Hepatocyte (in vitro differentiated cells): Measurements from ENCODE around the gene ZNF207. TPM values are rescaled to one million over a fixed set of nuclear protein-coding genes. Genes with fewer than 3 reads are reported as not detected.
"Not testable (repeated sequence)": the region's sequence is repeated elsewhere in the genome, so short reads cannot be mapped to it uniquely, and the experiment has no call there.

Experiments used
- DNase-seq: peaks from one replicate; pipeline ENCODE4 v3.0.0-alpha.2; 2016; ENCODE audit warnings: low spot score
- H2AFZ ChIP-seq: fragments of 200-600 bp; sonication (generic); 2 replicates; pipeline ENCODE4 v1.6.0; 2016; ENCODE audit warnings: antibody characterized with exemption, mild to moderate bottlenecking
- H3K27ac ChIP-seq: fragments of 200-600 bp; sonication (generic); 2 replicates; pipeline ENCODE4 v1.5.1; 2016; ENCODE audit warnings: mild to moderate bottlenecking
- H3K27me3 ChIP-seq: fragments of 200-600 bp; sonication (generic); 2 replicates; pipeline ENCODE4 v1.6.1; 2016
- H3K36me3 ChIP-seq: fragments of 200-600 bp; sonication (generic); replicated peaks from 2 replicates; pipeline ENCODE4 v1.5.1; 2016; ENCODE audit warnings: low read depth; ENCODE audit not compliant: insufficient read depth
- H3K4me1 ChIP-seq: fragments of 200-600 bp; sonication (generic); 2 replicates; pipeline ENCODE4 v1.5.1; 2016; ENCODE audit warnings: mild to moderate bottlenecking, moderate library complexity; ENCODE audit not compliant: insufficient read depth
- H3K4me2 ChIP-seq: fragments of 200-600 bp; sonication (generic); 2 replicates; pipeline ENCODE4 v1.6.0; 2016
- H3K4me3 ChIP-seq: fragments of 200-600 bp; sonication (generic); 2 replicates; pipeline ENCODE4 v1.5.1; 2016; ENCODE audit warnings: mild to moderate bottlenecking
- H3K79me2 ChIP-seq: fragments of 200-600 bp; sonication (generic); 2 replicates; pipeline ENCODE4 v1.6.0; 2017; ENCODE audit warnings: mild to moderate bottlenecking
- H3K9me2 ChIP-seq: fragments of 200-600 bp; sonication (generic); replicated peaks from 2 replicates; pipeline ENCODE4 v1.6.0; 2017; ENCODE audit warnings: mild to moderate bottlenecking; ENCODE audit not compliant: insufficient read depth
- H3K9me3 ChIP-seq: fragments of 200-600 bp; sonication (generic); 2 replicates; pipeline ENCODE4 v1.5.1; 2016; ENCODE audit warnings: low read depth, mild to moderate bottlenecking
- H4K20me1 ChIP-seq: fragments of 200-600 bp; sonication (generic); 2 replicates; pipeline ENCODE4 v1.6.0; 2016; ENCODE audit warnings: mild to moderate bottlenecking; ENCODE audit not compliant: insufficient read depth, poor library complexity, severe bottlenecking
- EZH2 ChIP-seq: fragments of 200-600 bp; sonication (generic); IDR thresholded peaks from 2 replicates; pipeline ENCODE4 v1.6.1; 2016; ENCODE audit warnings: antibody characterized with exemption, mild to moderate bottlenecking, borderline replicate concordance
- EZH2phosphoT487 ChIP-seq: fragments of 200-600 bp; sonication (generic); IDR thresholded peaks from one replicate; pipeline ENCODE4 v1.6.1; 2018; ENCODE audit warnings: antibody characterized with exemption, mild to moderate bottlenecking, low read depth, moderate library complexity; ENCODE audit not compliant: unreplicated experiment, severe bottlenecking
- WGBS: methylation state at CpG from one replicate; pipeline ENCODE4 v1.1.6; 2016; ENCODE audit warnings: low lambda C conversion rate; ENCODE audit errors: missing lambda C conversion rate; 5-methylcytosine and 5-hydroxymethylcytosine counted together
- polyA plus RNA-seq: library from polyadenylated mRNA; unstranded; fragments of >200 nt; fragmentation: Nextera tagmentation; extraction: Ambion mirVana; gene quantifications from 2 replicates; pipeline ENCODE4 v1.2.1, GENCODE V29; 2016
- total RNA-seq: library from RNA; depleted of rRNA; stranded (reverse); fragments of >200 nt; gene quantifications from 2 replicates; pipeline ENCODE4 v1.2.3, GENCODE V29; 2014
- TF ChIP-seq, protein P1 (sequence below): fragments of 200-600 bp; sonication (generic); IDR thresholded peaks from 2 replicates; pipeline ENCODE4 v1.5.1; 2016; ENCODE audit warnings: antibody characterized with exemption, mild to moderate bottlenecking; ENCODE audit not compliant: poor library complexity

ZNF207 gene
- total and polyA plus RNA-seq, 2 experiments from 2014 or later = 137 to 138 TPM

DNA sequence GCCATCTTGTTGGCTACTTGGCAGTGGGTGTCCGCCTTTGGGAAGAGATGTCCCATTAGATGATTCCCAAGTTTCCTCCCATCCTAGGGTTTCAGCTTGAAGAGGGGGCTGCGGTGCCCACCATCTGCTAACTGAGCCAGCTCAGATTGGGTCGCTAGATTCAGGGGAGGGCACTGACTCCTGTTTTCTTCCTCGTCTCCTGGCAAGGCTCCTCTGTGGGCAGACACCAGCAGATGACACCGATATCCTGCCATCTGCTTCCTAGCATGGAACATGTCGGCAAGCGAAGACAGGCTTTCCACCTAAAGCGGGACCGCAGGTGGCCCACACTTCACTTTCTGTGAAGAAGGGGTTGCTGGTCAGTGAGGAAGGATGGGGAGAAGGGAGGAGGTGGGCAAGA lies 35.3 kb upstream of the ZNF207 start:
- no peak for TF ChIP-seq EZH2
- TF ChIP-seq, protein P1, sequence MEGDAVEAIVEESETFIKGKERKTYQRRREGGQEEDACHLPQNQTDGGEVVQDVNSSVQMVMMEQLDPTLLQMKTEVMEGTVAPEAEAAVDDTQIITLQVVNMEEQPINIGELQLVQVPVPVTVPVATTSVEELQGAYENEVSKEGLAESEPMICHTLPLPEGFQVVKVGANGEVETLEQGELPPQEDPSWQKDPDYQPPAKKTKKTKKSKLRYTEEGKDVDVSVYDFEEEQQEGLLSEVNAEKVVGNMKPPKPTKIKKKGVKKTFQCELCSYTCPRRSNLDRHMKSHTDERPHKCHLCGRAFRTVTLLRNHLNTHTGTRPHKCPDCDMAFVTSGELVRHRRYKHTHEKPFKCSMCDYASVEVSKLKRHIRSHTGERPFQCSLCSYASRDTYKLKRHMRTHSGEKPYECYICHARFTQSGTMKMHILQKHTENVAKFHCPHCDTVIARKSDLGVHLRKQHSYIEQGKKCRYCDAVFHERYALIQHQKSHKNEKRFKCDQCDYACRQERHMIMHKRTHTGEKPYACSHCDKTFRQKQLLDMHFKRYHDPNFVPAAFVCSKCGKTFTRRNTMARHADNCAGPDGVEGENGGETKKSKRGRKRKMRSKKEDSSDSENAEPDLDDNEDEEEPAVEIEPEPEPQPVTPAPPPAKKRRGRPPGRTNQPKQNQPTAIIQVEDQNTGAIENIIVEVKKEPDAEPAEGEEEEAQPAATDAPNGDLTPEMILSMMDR = no peak
- TF ChIP-seq EZH2phosphoT487 = no peak
- no peak for DNase-seq
- H3K9me2 ChIP-seq = no peaks in the 10 kb centered on the region
- H2AFZ ChIP-seq = no peak overlapping the region
- H3K27ac ChIP-seq = no peak overlapping the region
- no peaks in the 10 kb centered on the region for H3K79me2 ChIP-seq
- H3K36me3 ChIP-seq = no peaks in the 10 kb centered on the region
- no peaks in the 10 kb centered on the region for H3K4me1 ChIP-seq
- no peak overlapping the region for H3K4me3 ChIP-seq
- H3K4me2 ChIP-seq = no peak overlapping the region
- no peaks in the 10 kb centered on the region for H3K9me3 ChIP-seq
- H3K27me3 ChIP-seq = peaks cover 14% of the 10 kb centered on the region
- 91% methylated on average over 9 of the region's 9 CpGs for WGBS
- H4K20me1 ChIP-seq = no peaks in the 10 kb centered on the region

GRCh38 chr17:32315171-32315570 lies 34.8 kb upstream of the ZNF207 start:
- no peak overlapping the region for H3K4me3 ChIP-seq
- 83% methylated on average over 8 of the region's 8 CpGs for WGBS
- H3K36me3 ChIP-seq = no peaks in the 10 kb centered on the region
- H2AFZ ChIP-seq = no peak overlapping the region
- H4K20me1 ChIP-seq = no peaks in the 10 kb centered on the region
- H3K79me2 ChIP-seq = no peaks in the 10 kb centered on the region
- TF ChIP-seq EZH2phosphoT487 (no peak), EZH2 (no peak)
- DNase-seq = no peak
- peaks cover 14% of the 10 kb centered on the region for H3K27me3 ChIP-seq
- H3K9me2 ChIP-seq = no peaks in the 10 kb centered on the region
- H3K27ac ChIP-seq = no peak overlapping the region
- no peaks in the 10 kb centered on the region for H3K9me3 ChIP-seq
- H3K4me1 ChIP-seq = no peaks in the 10 kb centered on the region
- H3K4me2 ChIP-seq = no peak overlapping the region

DNA sequence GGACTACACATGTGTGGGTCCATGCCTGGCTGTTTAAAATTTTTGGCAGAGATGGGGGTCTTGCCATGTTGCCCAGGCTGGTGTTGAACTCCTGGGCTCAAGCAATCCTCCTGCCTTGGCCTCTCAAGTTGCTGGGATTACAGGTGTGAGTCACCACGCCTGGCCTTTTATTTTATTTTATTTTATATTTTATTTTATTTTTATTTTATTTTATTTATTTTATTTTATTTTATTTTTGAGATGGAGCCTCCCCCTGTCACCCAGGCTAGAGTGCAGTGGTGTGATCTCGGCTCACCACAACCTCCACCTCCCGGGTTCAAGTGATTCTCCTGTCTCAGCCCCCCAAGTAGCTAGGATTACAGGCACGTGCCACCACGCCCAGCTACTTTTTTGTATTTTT lies 33.3 kb upstream of the ZNF207 start:
- H3K36me3 ChIP-seq, DNase-seq, H4K20me1 ChIP-seq, H2AFZ ChIP-seq, H3K27ac ChIP-seq, H3K79me2 ChIP-seq, H3K9me2 ChIP-seq, H3K4me3 ChIP-seq, H3K4me1 ChIP-seq, H3K9me3 ChIP-seq, H3K4me2 ChIP-seq: not testable (repeated sequence)
- WGBS = 91% methylated on average over 5 of the region's 5 CpGs
- H3K27me3 ChIP-seq = peaks cover 14% of the 10 kb centered on the region

- TF ChIP-seq, protein P1 = no peak
- no peak for TF ChIP-seq EZH2phosphoT487
- no peak for TF ChIP-seq EZH2
- Histone ChIP-seq H2AFZ (no peak overlapping the region), H3K27me3 (peaks cover 14% of the 10 kb centered on the region), H3K4me2 (no peak overlapping the region), H3K27ac (no peak overlapping the region), H3K4me3 (no peak overlapping the region), H3K79me2 (no peaks in the 10 kb centered on the region), H3K9me2 (no peaks in the 10 kb centered on the region), H3K4me1 (no peaks in the 10 kb centered on the region), H3K36me3 (no peaks in the 10 kb centered on the region), H3K9me3 (no peaks in the 10 kb centered on the region), H4K20me1 (no peaks in the 10 kb centered on the region)
- WGBS = 66% methylated on average over 4 of the region's 4 CpGs
- DNase-seq = no peak
Measured at GRCh38 chr17:32317353-32317752, 32.6 kb upstream of the ZNF207 start.

DNA sequence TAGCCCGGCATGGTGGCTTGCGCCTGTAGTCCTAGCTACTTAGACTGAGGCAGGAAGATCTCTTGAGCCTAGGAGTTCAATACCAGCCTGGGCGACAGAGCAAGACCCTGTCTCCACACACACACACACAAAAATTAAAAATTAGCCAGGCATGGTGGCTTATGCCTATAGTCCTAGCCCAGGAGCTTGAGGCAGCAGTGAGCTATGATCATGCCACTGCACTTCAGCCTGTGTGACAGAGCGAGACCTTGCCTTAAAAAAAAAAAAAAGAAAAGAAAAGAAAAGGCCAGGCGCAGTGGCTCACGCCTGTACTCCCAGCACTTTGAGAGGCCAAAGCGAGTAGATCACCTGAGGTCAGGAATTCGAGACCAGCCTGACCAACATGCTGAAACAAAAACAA lies 31.9 kb upstream of the ZNF207 start:
- Histone ChIP-seq H3K27ac (no peak overlapping the region), H3K79me2 (no peaks in the 10 kb centered on the region), H3K9me3 (no peaks in the 10 kb centered on the region), H3K27me3 (peaks cover 14% of the 10 kb centered on the region), H4K20me1 (no peaks in the 10 kb centered on the region), H3K4me2 (no peak overlapping the region), H3K4me3 (no peak overlapping the region), H2AFZ (no peak overlapping the region), H3K4me1 (no peaks in the 10 kb centered on the region), H3K9me2 (no peaks in the 10 kb centered on the region), H3K36me3 (no peaks in the 10 kb centered on the region)
- DNase-seq = no peak
- TF ChIP-seq EZH2 (no peak), EZH2phosphoT487 (no peak)
- TF ChIP-seq, protein P1 = no peak
- 97% methylated on average over 4 of the region's 8 CpGs for WGBS
